Spleen (tissue), 7 donors: ENCODE measurements around the gene KLF9.

Experiments
- CTCF ChIP-seq, 11 experiments: fragments of 200-600 bp in 7 of 11; fragments of 450-650 bp in 4 of 11; sonication (generic) in 4 of 11; IDR thresholded peaks in 8 of 11; conservative IDR thresholded peaks in 3 of 11; 1 replicate in 7 of 11; 2 replicates in 4 of 11; pipeline versions ENCODE4 v1.4.0 to v1.8.0; 2016 to 2021; ENCODE audit warnings: antibody characterized with exemption in 11 of 11, inconsistent platforms in 4 of 11, mild to moderate bottlenecking in 1 of 11
- POLR2A ChIP-seq, 3 donors: fragments of 450-650 bp; IDR thresholded peaks; one replicate each; pipeline ENCODE4 v1.5.1; 2017; ENCODE audit warnings: antibody characterized with exemption in 3 of 3, mild to moderate bottlenecking in 1 of 3
- POLR2AphosphoS5 ChIP-seq, 3 donors: sonication (generic); formaldehyde crosslinking; IDR thresholded peaks; one replicate each; pipeline ENCODE4 v1.5.1; 2017; ENCODE audit warnings: antibody characterized with exemption in 3 of 3
- donor health status: DM: no; HTN: no; CAD: no; lungs with moderate emphysema.
- donor health status: DM: no; HTN: no; CAD: no.
- donor health status: DM: no; HTN: no; CAD: no.

- TF ChIP-seq CTCF (IDR thresholded peaks at IDR 0.05 in 8 of 11, conservative IDR thresholded peaks at IDR 0.05 in 3 of 11) = no peak
- no peak for TF ChIP-seq POLR2A (IDR thresholded peaks at IDR 0.05)
- no peak for TF ChIP-seq POLR2AphosphoS5 (IDR thresholded peaks at IDR 0.05)
These were observed 7.1 kb upstream of the KLF9 start for GRCh38 chr9:70421272-70422180.
